Transverse colon (tissue), 3 donors: Measurements from ENCODE around the gene ATF3.

Experiments used
- POLR2A ChIP-seq: fragments of 450-650 bp; IDR thresholded peaks from one replicate; pipeline ENCODE4 v1.6.1; 2016; ENCODE audit warnings: antibody characterized with exemption, mild to moderate bottlenecking, moderate library complexity
- TF ChIP-seq, protein P1 (sequence below), 5 experiments: fragments of 200-600 bp in 3 of 5; fragments of 450-650 bp in 2 of 5; sonication (generic) in 3 of 5; IDR thresholded peaks; 1 replicate in 2 of 5; 2 replicates in 3 of 5; pipeline ENCODE4 v1.5.1; 2016 to 2017; ENCODE audit warnings: antibody characterized with exemption in 5 of 5, inconsistent platforms in 3 of 5, mild to moderate bottlenecking in 2 of 5, moderate library complexity in 1 of 5

- TF ChIP-seq, protein P1, sequence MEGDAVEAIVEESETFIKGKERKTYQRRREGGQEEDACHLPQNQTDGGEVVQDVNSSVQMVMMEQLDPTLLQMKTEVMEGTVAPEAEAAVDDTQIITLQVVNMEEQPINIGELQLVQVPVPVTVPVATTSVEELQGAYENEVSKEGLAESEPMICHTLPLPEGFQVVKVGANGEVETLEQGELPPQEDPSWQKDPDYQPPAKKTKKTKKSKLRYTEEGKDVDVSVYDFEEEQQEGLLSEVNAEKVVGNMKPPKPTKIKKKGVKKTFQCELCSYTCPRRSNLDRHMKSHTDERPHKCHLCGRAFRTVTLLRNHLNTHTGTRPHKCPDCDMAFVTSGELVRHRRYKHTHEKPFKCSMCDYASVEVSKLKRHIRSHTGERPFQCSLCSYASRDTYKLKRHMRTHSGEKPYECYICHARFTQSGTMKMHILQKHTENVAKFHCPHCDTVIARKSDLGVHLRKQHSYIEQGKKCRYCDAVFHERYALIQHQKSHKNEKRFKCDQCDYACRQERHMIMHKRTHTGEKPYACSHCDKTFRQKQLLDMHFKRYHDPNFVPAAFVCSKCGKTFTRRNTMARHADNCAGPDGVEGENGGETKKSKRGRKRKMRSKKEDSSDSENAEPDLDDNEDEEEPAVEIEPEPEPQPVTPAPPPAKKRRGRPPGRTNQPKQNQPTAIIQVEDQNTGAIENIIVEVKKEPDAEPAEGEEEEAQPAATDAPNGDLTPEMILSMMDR (IDR thresholded peaks at IDR 0.05): no peak
- no peak for TF ChIP-seq POLR2A
Observed at GRCh38 chr1:212645546-212646543, 37.3 kb downstream of the ATF3 start.
